Skeletal muscle satellite cell (primary cell): ENCODE measurements around the gene RUNX3. TPM values are rescaled to one million over a fixed set of nuclear protein-coding genes. Genes with fewer than 3 reads are reported as not detected.
"Not testable (repeated sequence)": the region's sequence is repeated elsewhere in the genome, so short reads cannot be mapped to it uniquely, and the experiment has no call there.

ENCODE experiments used
- H3K27me3 ChIP-seq: 2 replicates; pipeline ENCODE4 v1.7.0; 2013; ENCODE audit warnings: low read length; ENCODE audit not compliant: control insufficient read depth, insufficient read depth
- H3K36me3 ChIP-seq: 2 replicates; pipeline ENCODE4 v1.7.0; 2013; ENCODE audit warnings: mild to moderate bottlenecking, control low read depth, low read length; ENCODE audit not compliant: insufficient read depth
- H3K4me1 ChIP-seq: 2 replicates; pipeline ENCODE4 v1.7.0; 2013; ENCODE audit warnings: low read length; ENCODE audit not compliant: control insufficient read depth, insufficient read depth
- H3K4me2 ChIP-seq: 2 replicates; pipeline ENCODE4 v1.7.0; 2013; ENCODE audit warnings: mild to moderate bottlenecking, low read length
- H3K4me3 ChIP-seq: 2 replicates; pipeline ENCODE4 v1.7.0; 2013; ENCODE audit warnings: low read length
- H3K9ac ChIP-seq: 2 replicates; pipeline ENCODE4 v1.7.0; 2013; ENCODE audit warnings: mild to moderate bottlenecking, low read depth, low read length, moderate library complexity
- H3K9me3 ChIP-seq: replicated peaks from 2 replicates; pipeline ENCODE4 v1.7.0; 2013; ENCODE audit warnings: mild to moderate bottlenecking, control low read depth, low read length
- total RNA-seq: library from RNA; depleted of rRNA; stranded (reverse); fragments of >200 nt; gene quantifications from 2 replicates; pipeline ENCODE4 v1.2.3, GENCODE V29; 2012; rRNA removed

The RUNX3 gene
- not detected in 2 replicates for total RNA-seq

GRCh38 chr1:24930260-24931145 is at the start of gene RUNX3:
Gene RUNX3, minus strand, starts transcription at chr1:24930276. Its CDS starts 408 bp downstream, at chr1:24929868.
- H3K4me1 ChIP-seq = peaks cover 8% of the 10 kb centered on the region

GRCh38 chr1:24979232-24979631 is 49.2 kb upstream of the RUNX3 start:
- H3K4me3 ChIP-seq, H3K9me3 ChIP-seq, H3K9ac ChIP-seq, H3K4me2 ChIP-seq, H3K36me3 ChIP-seq, H3K4me1 ChIP-seq: not testable (repeated sequence)
- H3K27me3 ChIP-seq = peaks cover 29% of the 10 kb centered on the region

More at GRCh38 chr1:24930260-24931145, at the start of gene RUNX3:
- Histone ChIP-seq H3K9me3 (no peaks in the 10 kb centered on the region), H3K36me3 (no peaks in the 10 kb centered on the region), H3K4me2 (peak within 1 kb of the TSS; percentile 43), H3K27me3 (peaks cover 93% of the 10 kb centered on the region), H3K9ac (no peak within 1 kb of the TSS), H3K4me3 (no peak within 1 kb of the TSS)

DNA sequence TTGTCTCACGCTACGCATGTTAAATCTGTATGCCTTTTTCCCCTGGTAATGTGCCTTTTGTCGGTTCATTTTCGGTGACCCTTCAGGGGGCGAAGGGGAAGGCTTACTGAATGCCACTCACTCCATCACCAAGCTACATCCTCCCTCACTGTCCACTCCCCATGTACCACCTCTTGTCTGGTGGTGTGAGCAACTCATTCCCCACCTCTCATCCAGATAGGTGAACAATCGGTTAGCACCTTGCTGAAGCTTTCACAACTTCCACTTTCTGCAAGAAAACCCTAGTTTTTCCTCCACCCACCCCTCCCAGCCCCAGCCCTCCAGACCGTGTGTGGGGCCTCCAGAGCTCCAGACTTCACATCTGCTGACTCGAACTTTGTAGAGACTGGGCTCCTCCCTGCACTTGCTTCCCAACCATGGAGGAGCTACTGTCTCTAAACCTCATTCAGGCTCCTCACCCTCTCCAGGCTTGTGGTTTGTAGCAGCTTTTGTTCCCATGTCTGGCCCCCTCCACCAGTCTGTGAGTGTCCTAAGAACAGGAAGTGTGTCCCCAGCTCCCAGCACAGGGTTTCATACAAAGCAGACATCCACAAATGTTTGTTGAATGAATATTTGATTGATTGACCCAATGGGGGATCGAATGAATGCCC is 48.4 kb upstream of the RUNX3 start:
- H3K36me3 ChIP-seq = no peaks in the 10 kb centered on the region
- peaks cover 5% of the 10 kb centered on the region for H3K9me3 ChIP-seq
- no peak overlapping the region for H3K9ac ChIP-seq
- no peak overlapping the region for H3K4me3 ChIP-seq
- peaks cover 29% of the 10 kb centered on the region for H3K27me3 ChIP-seq
- H3K4me1 ChIP-seq = no peaks in the 10 kb centered on the region
- H3K4me2 ChIP-seq = no peak overlapping the region

- Histone ChIP-seq H3K9ac (no peak overlapping the region), H3K9me3 (peaks cover 5% of the 10 kb centered on the region), H3K36me3 (no peaks in the 10 kb centered on the region), H3K4me2 (no peak overlapping the region), H3K4me1 (peaks cover 4% of the 10 kb centered on the region), H3K4me3 (no peak overlapping the region), H3K27me3 (peaks cover 28% of the 10 kb centered on the region)
These were observed 45.3 kb upstream of the RUNX3 start for GRCh38 chr1:24975391-24975790.

DNA sequence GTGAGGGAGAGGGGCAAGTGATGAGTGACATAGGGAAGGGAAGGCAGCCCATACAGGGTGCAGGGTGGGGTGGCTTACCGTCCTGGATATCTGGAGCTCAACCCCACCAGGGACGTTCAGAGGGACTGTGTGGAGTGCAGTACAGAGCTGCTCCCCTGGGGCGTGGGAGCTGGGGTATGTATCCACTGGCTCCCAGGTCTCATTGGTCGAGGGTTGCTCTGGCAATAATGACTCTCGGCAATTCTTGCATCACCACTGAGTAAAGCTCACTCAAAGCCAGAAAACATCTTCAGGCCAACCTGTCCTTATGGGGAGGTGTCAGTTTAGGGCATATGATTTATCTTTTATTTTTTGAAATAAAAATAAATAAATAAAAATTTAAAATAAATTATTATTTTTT is 43.2 kb upstream of the RUNX3 start:
- H3K4me2 ChIP-seq = no peak overlapping the region
- peaks cover 33% of the 10 kb centered on the region for H3K27me3 ChIP-seq
- H3K36me3 ChIP-seq = no peaks in the 10 kb centered on the region
- H3K9ac ChIP-seq = no peak overlapping the region
- peaks cover 5% of the 10 kb centered on the region for H3K4me1 ChIP-seq
- peaks cover 5% of the 10 kb centered on the region for H3K9me3 ChIP-seq
- H3K4me3 ChIP-seq = no peak overlapping the region

GRCh38 chr1:24972915-24973242 is 42.8 kb upstream of the RUNX3 start:
- H3K9me3 ChIP-seq = peaks cover 5% of the 10 kb centered on the region
- no peak overlapping the region for H3K9ac ChIP-seq
- no peaks in the 10 kb centered on the region for H3K36me3 ChIP-seq
- H3K4me2 ChIP-seq = no peak overlapping the region
- peaks cover 5% of the 10 kb centered on the region for H3K4me1 ChIP-seq
- H3K4me3 ChIP-seq = no peak overlapping the region
- H3K27me3 ChIP-seq = peaks cover 30% of the 10 kb centered on the region

GRCh38 chr1:24972221-24972914 is 42.3 kb upstream of the RUNX3 start:
- Histone ChIP-seq H3K4me1 (peaks cover 5% of the 10 kb centered on the region), H3K27me3 (peaks cover 30% of the 10 kb centered on the region), H3K4me2 (no peak overlapping the region), H3K36me3 (no peaks in the 10 kb centered on the region), H3K9ac (no peak overlapping the region), H3K9me3 (peaks cover 5% of the 10 kb centered on the region), H3K4me3 (no peak overlapping the region)

GRCh38 chr1:24970926-24971875 is 41.1 kb upstream of the RUNX3 start:
- Histone ChIP-seq H3K9ac (no peak overlapping the region), H3K27me3 (peaks cover 28% of the 10 kb centered on the region), H3K4me2 (no peak overlapping the region), H3K4me3 (no peak overlapping the region), H3K4me1 (peaks cover 5% of the 10 kb centered on the region), H3K9me3 (peaks cover 5% of the 10 kb centered on the region), H3K36me3 (no peaks in the 10 kb centered on the region)

DNA sequence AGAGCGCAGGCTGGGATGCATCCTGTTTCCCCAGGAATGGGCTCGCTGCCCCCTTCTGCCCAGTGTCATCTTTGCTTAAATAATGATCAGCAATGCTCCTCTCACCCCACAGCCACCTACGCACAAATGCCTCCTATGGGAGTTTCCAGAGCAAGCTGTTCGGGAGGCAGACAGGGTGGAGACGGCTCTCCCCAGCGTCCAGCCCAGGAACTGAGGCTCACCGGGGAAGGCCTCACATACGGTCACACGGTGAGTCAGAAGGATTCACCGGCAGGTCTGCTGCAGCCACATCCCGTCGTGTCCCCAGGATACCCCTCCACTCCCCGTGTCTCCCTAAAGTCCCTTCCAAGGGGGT is 40.3 kb upstream of the RUNX3 start:
- Histone ChIP-seq H3K9ac (no peak overlapping the region), H3K4me2 (no peak overlapping the region), H3K4me3 (no peak overlapping the region), H3K27me3 (peaks cover 26% of the 10 kb centered on the region), H3K9me3 (peaks cover 5% of the 10 kb centered on the region), H3K4me1 (peaks cover 5% of the 10 kb centered on the region), H3K36me3 (no peaks in the 10 kb centered on the region)

- Histone ChIP-seq H3K36me3 (no peaks in the 10 kb centered on the region), H3K4me2 (no peak overlapping the region), H3K9me3 (no peaks in the 10 kb centered on the region), H3K27me3 (peaks cover 26% of the 10 kb centered on the region), H3K9ac (no peak overlapping the region), H3K4me1 (peaks cover 5% of the 10 kb centered on the region), H3K4me3 (no peak overlapping the region)
These were observed 39.7 kb upstream of the RUNX3 start for GRCh38 chr1:24969596-24970398.
